ENCODE measurements around the gene SLC25A51. TPM values are rescaled to one million over a fixed set of nuclear protein-coding genes. Genes with fewer than 3 reads are reported as not detected.

SLC25A51 gene
- total RNA-seq, 1 experiment from 2014 or later, result 23.4 TPM

DNA sequence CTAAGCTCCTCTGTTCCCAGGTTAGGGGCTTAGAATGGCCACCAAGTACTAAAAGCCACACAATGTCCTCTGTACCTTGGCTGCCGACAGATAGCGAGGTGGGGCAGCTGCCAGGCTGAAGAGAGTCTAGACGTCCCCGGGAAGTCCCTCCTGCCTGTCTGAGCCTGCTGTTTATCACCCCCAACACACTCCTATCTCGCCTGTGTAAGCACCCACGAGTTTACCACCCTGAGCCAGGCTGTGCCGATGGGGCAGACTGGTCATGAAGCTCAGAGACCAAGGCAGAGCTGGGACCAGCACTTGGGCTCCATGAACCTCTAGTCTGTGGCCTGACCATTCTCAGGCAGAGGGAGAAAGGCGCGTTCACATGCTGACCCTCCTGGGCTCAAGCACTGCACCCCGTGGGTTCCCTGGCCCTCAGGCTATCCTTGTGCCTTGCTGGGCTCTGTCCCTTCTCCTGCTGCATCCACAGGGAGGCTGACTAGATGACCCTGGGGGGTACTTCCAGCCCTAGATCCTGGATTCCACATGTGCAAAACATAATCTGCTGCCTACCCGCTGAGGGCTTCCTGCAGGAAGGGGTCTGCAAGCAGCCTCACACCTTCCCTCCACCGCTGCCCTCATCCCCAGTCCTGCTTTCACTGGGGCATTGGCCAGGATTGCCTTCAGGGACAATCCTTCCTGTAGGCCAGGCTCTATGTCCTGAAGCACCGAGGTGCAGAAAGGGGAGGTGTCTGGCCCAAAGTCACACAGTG is 18.6 kb upstream of the SLC25A51 start:
- Histone ChIP-seq H3K9me3 (ENCODE audit: control insufficient read depth, insufficient read depth, low read depth, low read length) (no peaks in the 10 kb centered on the region), H3K36me3 (ENCODE audit: control insufficient read depth, insufficient read depth, low read length) (no peaks in the 10 kb centered on the region; the same call in none of the 2 replicates), H3K27me3 (ENCODE audit: control insufficient read depth, insufficient read depth, low read length) (no peaks in the 10 kb centered on the region), H3K27ac (ENCODE audit: low read length) (no peak overlapping the region), H3K4me3 (ENCODE audit: low read depth in 2 of 2, low read length in 2 of 2) (no peak overlapping the region), H3K4me1 (ENCODE audit: control insufficient read depth, insufficient read depth, low read length) (peaks cover 31% of the 10 kb centered on the region)
- DNase-seq (ENCODE audit: low read depth, low spot score) (no peak), ATAC-seq (no peak)
- TF ChIP-seq POLR2AphosphoS5 (IDR thresholded peaks at IDR 0.05; ENCODE audit: low read depth, low read length) (no peak), SIN3A (IDR thresholded peaks at IDR 0.05; ENCODE audit: borderline replicate concordance, insufficient read depth, low read depth, low read length) (no peak), CTCF (IDR thresholded peaks at IDR 0.05) (no peak), TCF7L2 (IDR thresholded peaks at IDR 0.05; ENCODE audit: low read depth, low read length) (no peak)
- TF ChIP-seq, protein P1, sequence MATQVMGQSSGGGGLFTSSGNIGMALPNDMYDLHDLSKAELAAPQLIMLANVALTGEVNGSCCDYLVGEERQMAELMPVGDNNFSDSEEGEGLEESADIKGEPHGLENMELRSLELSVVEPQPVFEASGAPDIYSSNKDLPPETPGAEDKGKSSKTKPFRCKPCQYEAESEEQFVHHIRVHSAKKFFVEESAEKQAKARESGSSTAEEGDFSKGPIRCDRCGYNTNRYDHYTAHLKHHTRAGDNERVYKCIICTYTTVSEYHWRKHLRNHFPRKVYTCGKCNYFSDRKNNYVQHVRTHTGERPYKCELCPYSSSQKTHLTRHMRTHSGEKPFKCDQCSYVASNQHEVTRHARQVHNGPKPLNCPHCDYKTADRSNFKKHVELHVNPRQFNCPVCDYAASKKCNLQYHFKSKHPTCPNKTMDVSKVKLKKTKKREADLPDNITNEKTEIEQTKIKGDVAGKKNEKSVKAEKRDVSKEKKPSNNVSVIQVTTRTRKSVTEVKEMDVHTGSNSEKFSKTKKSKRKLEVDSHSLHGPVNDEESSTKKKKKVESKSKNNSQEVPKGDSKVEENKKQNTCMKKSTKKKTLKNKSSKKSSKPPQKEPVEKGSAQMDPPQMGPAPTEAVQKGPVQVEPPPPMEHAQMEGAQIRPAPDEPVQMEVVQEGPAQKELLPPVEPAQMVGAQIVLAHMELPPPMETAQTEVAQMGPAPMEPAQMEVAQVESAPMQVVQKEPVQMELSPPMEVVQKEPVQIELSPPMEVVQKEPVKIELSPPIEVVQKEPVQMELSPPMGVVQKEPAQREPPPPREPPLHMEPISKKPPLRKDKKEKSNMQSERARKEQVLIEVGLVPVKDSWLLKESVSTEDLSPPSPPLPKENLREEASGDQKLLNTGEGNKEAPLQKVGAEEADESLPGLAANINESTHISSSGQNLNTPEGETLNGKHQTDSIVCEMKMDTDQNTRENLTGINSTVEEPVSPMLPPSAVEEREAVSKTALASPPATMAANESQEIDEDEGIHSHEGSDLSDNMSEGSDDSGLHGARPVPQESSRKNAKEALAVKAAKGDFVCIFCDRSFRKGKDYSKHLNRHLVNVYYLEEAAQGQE (IDR thresholded peaks at IDR 0.05; ENCODE audit: insufficient read depth in 1 of 2, low read depth in 2 of 2, low read length in 1 of 2), result no peak
- in situ Hi-C loops (cut with HindIII; ENCODE audit: low pct_unique_long_range_greater_than_20kb, low sequenced_read_pairs) (no loop called here), intact Hi-C loops (cut with micrococcal nuclease; ENCODE audit: unreplicated experiment) (no loop called here)
- ChIA-PET CTCF (no interaction called here), POLR2A (no interaction called here)
- no TSS peak for BruUV-seq (replicated peaks)

DNA sequence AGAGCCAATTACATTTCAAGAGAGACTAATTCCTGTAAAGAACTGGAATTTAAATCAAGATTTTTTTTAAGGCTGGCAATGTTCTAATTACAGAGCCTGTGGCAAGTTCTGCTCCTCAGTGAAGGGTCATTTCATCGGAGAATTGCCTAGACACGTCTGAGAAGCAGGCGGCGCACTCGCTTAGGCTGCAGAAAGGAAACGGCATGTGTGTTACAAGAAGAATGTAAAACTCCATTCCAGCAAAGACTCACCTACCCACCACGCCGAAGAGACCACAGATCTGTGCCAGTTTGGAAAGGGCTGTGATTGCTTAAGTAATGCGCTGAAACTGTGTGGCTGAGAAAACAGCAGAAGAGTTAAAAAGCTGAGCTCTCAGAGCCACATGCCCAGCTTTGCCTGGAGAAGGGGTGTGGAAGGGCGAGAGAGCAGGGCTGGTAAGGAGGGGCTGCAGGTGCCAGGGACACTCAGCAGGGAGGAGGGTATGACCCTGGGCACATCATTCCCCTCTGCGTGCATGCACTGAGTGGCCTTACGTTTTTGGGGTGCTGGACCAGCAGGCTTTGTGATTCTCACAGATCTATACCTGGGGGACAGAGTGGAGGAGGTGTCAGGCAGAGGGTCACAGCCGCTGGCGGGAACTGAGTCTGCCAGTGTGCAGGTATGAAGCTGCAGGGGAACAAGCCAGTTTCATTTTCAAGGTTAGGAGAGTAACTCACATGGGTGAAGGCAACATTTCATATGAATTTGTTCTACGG is 17.8 kb upstream of the SLC25A51 start:
- no peak overlapping the region for H3K4me3 ChIP-seq (ENCODE audit: low read depth in 2 of 2, low read length in 2 of 2)
- H3K9me3 ChIP-seq (ENCODE audit: control insufficient read depth, insufficient read depth, low read depth, low read length), result no peaks in the 10 kb centered on the region
- DNase-seq (ENCODE audit: low read depth, low spot score), result no peak
- BruUV-seq (replicated peaks), result no TSS peak
- in situ Hi-C loops (cut with HindIII; ENCODE audit: low pct_unique_long_range_greater_than_20kb, low sequenced_read_pairs), result no loop called here
- ATAC-seq, result no peak
- TF ChIP-seq CTCF (IDR thresholded peaks at IDR 0.05), result no peak
- TF ChIP-seq POLR2AphosphoS5 (IDR thresholded peaks at IDR 0.05; ENCODE audit: low read depth, low read length), result no peak
- no peak for TF ChIP-seq SIN3A (IDR thresholded peaks at IDR 0.05; ENCODE audit: borderline replicate concordance, insufficient read depth, low read depth, low read length)
- TF ChIP-seq TCF7L2 (IDR thresholded peaks at IDR 0.05; ENCODE audit: low read depth, low read length), result no peak
- TF ChIP-seq, protein P1 (IDR thresholded peaks at IDR 0.05; ENCODE audit: insufficient read depth in 1 of 2, low read depth in 2 of 2, low read length in 1 of 2), result no peak
- ChIA-PET POLR2A (no interaction called here), CTCF (no interaction called here)
- no peak overlapping the region for H3K27ac ChIP-seq (ENCODE audit: low read length)
- H3K4me1 ChIP-seq (ENCODE audit: control insufficient read depth, insufficient read depth, low read length), result peaks cover 24% of the 10 kb centered on the region
- no peaks in the 10 kb centered on the region; the same call in none of the 2 replicates for H3K36me3 ChIP-seq (ENCODE audit: control insufficient read depth, insufficient read depth, low read length)
- no peaks in the 10 kb centered on the region for H3K27me3 ChIP-seq (ENCODE audit: control insufficient read depth, insufficient read depth, low read length)
- intact Hi-C loops (cut with micrococcal nuclease; ENCODE audit: unreplicated experiment), result no loop called here
